Mesendoderm (in vitro differentiated cells): Measurements from ENCODE around the gene PLD3.

Experiments used
- DNase-seq: peaks from one replicate; pipeline ENCODE4 v3.0.0; 2013
- H2AK5ac ChIP-seq: 2 replicates; pipeline ENCODE4 v1.6.1; 2013; ENCODE audit warnings: low read length, inconsistent platforms
- H2BK120ac ChIP-seq: 2 replicates; pipeline ENCODE4 v1.6.1; 2013; ENCODE audit warnings: low read depth, mild to moderate bottlenecking, low read length, moderate library complexity, mixed read lengths
- H2BK15ac ChIP-seq: replicated peaks from 2 replicates; pipeline ENCODE4 v1.6.1; 2013; ENCODE audit warnings: low read depth, mild to moderate bottlenecking, moderate library complexity
- H2BK5ac ChIP-seq: 2 replicates; pipeline ENCODE4 v1.6.1; 2013; ENCODE audit warnings: low read length, inconsistent platforms
- H3K18ac ChIP-seq: 2 replicates; pipeline ENCODE4 v1.6.1; 2013; ENCODE audit warnings: mild to moderate bottlenecking, low read length, mixed read lengths
- H3K23ac ChIP-seq: one replicate; pipeline ENCODE4 v1.6.1; 2013; ENCODE audit warnings: low read length
- H3K27ac ChIP-seq: 2 replicates; pipeline ENCODE4 v1.5.1; 2013; ENCODE audit warnings: low read depth, mild to moderate bottlenecking, inconsistent platforms, low read length, moderate library complexity
- H3K27me3 ChIP-seq: 2 replicates; pipeline ENCODE4 v1.6.1; 2013; ENCODE audit warnings: low read length, control low read depth, mild to moderate bottlenecking, inconsistent platforms; ENCODE audit not compliant: insufficient read depth, poor library complexity
- H3K36me3 ChIP-seq: 2 replicates; pipeline ENCODE4 v1.6.1; 2013; ENCODE audit warnings: low read length, inconsistent platforms; ENCODE audit not compliant: control insufficient read depth, insufficient read depth
- H3K4ac ChIP-seq: one replicate; pipeline ENCODE4 v1.6.1; 2013; ENCODE audit warnings: low read depth, mild to moderate bottlenecking, low read length, moderate library complexity
- H3K4me1 ChIP-seq: 2 replicates; pipeline ENCODE4 v1.6.1; 2013; ENCODE audit warnings: low read depth, low read length, inconsistent platforms; ENCODE audit not compliant: control insufficient read depth
- H3K4me2 ChIP-seq: 2 replicates; pipeline ENCODE4 v1.6.1; 2013; ENCODE audit warnings: low read length
- H3K4me3 ChIP-seq: 2 replicates; pipeline ENCODE4 v1.5.1; 2013; ENCODE audit warnings: mild to moderate bottlenecking, low read length
- H3K56ac ChIP-seq: one replicate; pipeline ENCODE4 v1.6.1; 2013; ENCODE audit warnings: low read length
- H3K79me1 ChIP-seq: 2 replicates; pipeline ENCODE4 v1.6.1; 2013; ENCODE audit warnings: low read length, inconsistent platforms
- H3K79me2 ChIP-seq: 2 replicates; pipeline ENCODE4 v1.6.1; 2013; ENCODE audit warnings: mild to moderate bottlenecking, low read length; ENCODE audit not compliant: control insufficient read depth, insufficient read depth
- H3K9ac ChIP-seq: 2 replicates; pipeline ENCODE4 v1.6.1; 2013; ENCODE audit warnings: low read length, inconsistent platforms
- H4K5ac ChIP-seq: one replicate; pipeline ENCODE4 v1.6.1; 2013; ENCODE audit warnings: low read length
- H4K8ac ChIP-seq: one replicate; pipeline ENCODE4 v1.6.1; 2013; ENCODE audit warnings: low read depth, mild to moderate bottlenecking, control low read depth, low read length, moderate library complexity
- WGBS: extraction: QIAGEN DNeasy Blood & Tissue Kit; methylation state at CpG from one replicate; pipeline ENCODE4 v1.1.7; 2013; ENCODE audit warnings: low lambda C conversion rate, missing lambda C conversion rate; ENCODE audit not compliant: insufficient coverage; ENCODE audit errors: extremely low coverage; 5-methylcytosine and 5-hydroxymethylcytosine counted together

Gene PLD3

GRCh38 chr19:40420451-40420765, 71.9 kb downstream of the PLD3 start:
- no peak overlapping the region for H3K9ac ChIP-seq
- DNase-seq, result no peak
- H4K5ac ChIP-seq, result no peak overlapping the region
- WGBS, result no CpG with 5 or more reads among the region's 14 CpGs
- peaks cover 2% of the 10 kb centered on the region for H3K79me1 ChIP-seq
- H3K4me2 ChIP-seq, result no peak overlapping the region
- H3K36me3 ChIP-seq, result peaks cover 2% of the 10 kb centered on the region
- no peak overlapping the region for H3K56ac ChIP-seq
- H2BK15ac ChIP-seq, result no peak overlapping the region
- peak overlapping the region; percentile 52 for H3K18ac ChIP-seq
- H3K4ac ChIP-seq, result no peak overlapping the region
- no peaks in the 10 kb centered on the region for H3K79me2 ChIP-seq
- H3K23ac ChIP-seq, result no peak overlapping the region
- H3K4me3 ChIP-seq, result no peak overlapping the region
- peak overlapping the region; percentile 99 for H3K27ac ChIP-seq
- no peak overlapping the region for H4K8ac ChIP-seq
- no peak overlapping the region for H2BK5ac ChIP-seq
- no peaks in the 10 kb centered on the region for H3K27me3 ChIP-seq
- no peaks in the 10 kb centered on the region for H3K4me1 ChIP-seq
- no peak overlapping the region for H2BK120ac ChIP-seq
- H2AK5ac ChIP-seq, result no peak overlapping the region

GRCh38 chr19:40420766-40421765, 72.6 kb downstream of the PLD3 start:
- WGBS, result no CpG with 5 or more reads among the region's 56 CpGs
- H3K4me1 ChIP-seq, result no peaks in the 10 kb centered on the region
- H2AK5ac ChIP-seq, result no peak overlapping the region
- peak overlapping the region; percentile 94 for H3K9ac ChIP-seq
- H2BK15ac ChIP-seq, result no peak overlapping the region
- no peaks in the 10 kb centered on the region for H3K79me2 ChIP-seq
- H2BK5ac ChIP-seq, result peak overlapping the region; percentile 84
- H4K8ac ChIP-seq, result peak overlapping the region; percentile 28
- H3K36me3 ChIP-seq, result peaks cover 2% of the 10 kb centered on the region
- H3K79me1 ChIP-seq, result peaks cover 2% of the 10 kb centered on the region
- DNase-seq, result peak; percentile 93
- H3K27me3 ChIP-seq, result no peaks in the 10 kb centered on the region
- peak overlapping the region; percentile 74 for H3K4ac ChIP-seq
- H3K23ac ChIP-seq, result peak overlapping the region; percentile 80
- no peak overlapping the region for H2BK120ac ChIP-seq
- peak overlapping the region; percentile 94 for H3K56ac ChIP-seq
- H4K5ac ChIP-seq, result no peak overlapping the region
- H3K4me2 ChIP-seq, result peak overlapping the region; percentile 94
- H3K18ac ChIP-seq, result peak overlapping the region; percentile 52
- H3K4me3 ChIP-seq, result peak overlapping the region; percentile 58
- H3K27ac ChIP-seq, result peak overlapping the region; percentile 99

DNA sequence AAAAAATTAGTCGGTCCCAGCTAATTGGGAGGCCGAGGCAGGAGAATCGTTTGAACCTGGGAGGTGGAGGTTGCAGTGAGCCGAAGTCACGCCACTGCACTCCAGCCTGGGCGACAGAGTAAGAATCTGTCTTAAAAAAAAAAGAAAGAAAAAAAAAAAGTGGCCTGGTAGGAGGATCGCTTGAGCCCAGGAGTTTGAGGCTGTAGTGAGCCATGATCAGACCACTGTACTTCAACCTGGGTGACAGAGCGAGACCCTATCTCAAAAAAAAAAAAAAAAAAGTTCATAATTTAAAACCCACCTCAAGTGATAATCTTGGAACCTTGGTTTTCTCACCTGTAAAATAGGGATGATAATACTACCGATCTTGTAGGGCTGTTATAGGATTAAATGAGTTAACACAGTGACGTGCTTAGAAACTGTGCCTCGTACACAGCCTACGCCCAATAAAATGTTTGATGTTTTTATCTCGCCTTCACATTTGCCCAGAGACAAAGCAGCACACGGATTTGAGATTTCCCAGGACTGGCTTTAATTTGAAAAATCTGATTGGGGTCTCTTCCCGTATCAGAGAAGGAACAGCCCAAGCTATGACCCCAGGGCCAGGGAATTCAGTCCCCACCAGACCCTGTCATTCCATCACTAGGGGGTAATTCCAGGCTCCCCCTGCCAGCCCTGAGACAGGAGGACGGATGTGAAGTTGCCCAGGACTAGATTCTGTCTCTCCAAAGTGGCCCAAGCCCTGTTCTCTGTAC, 73.7 kb downstream of the PLD3 start:
- H2AK5ac ChIP-seq, result no peak overlapping the region
- no peak overlapping the region for H2BK15ac ChIP-seq
- no CpG with 5 or more reads among the region's 16 CpGs for WGBS
- H3K36me3 ChIP-seq, result peaks cover 2% of the 10 kb centered on the region
- no peaks in the 10 kb centered on the region for H3K79me2 ChIP-seq
- H3K4ac ChIP-seq, result no peak overlapping the region
- no peak overlapping the region for H2BK5ac ChIP-seq
- H3K27ac ChIP-seq, result no peak overlapping the region
- H3K79me1 ChIP-seq, result peaks cover 2% of the 10 kb centered on the region
- no peak overlapping the region for H3K18ac ChIP-seq
- no peak overlapping the region for H4K5ac ChIP-seq
- H3K56ac ChIP-seq, result no peak overlapping the region
- no peaks in the 10 kb centered on the region for H3K27me3 ChIP-seq
- no peak overlapping the region for H2BK120ac ChIP-seq
- no peak overlapping the region for H3K4me3 ChIP-seq
- no peak overlapping the region for H3K23ac ChIP-seq
- no peak overlapping the region for H3K9ac ChIP-seq
- no peak overlapping the region for H3K4me2 ChIP-seq
- H4K8ac ChIP-seq, result no peak overlapping the region
- no peaks in the 10 kb centered on the region for H3K4me1 ChIP-seq
- no peak for DNase-seq

DNA sequence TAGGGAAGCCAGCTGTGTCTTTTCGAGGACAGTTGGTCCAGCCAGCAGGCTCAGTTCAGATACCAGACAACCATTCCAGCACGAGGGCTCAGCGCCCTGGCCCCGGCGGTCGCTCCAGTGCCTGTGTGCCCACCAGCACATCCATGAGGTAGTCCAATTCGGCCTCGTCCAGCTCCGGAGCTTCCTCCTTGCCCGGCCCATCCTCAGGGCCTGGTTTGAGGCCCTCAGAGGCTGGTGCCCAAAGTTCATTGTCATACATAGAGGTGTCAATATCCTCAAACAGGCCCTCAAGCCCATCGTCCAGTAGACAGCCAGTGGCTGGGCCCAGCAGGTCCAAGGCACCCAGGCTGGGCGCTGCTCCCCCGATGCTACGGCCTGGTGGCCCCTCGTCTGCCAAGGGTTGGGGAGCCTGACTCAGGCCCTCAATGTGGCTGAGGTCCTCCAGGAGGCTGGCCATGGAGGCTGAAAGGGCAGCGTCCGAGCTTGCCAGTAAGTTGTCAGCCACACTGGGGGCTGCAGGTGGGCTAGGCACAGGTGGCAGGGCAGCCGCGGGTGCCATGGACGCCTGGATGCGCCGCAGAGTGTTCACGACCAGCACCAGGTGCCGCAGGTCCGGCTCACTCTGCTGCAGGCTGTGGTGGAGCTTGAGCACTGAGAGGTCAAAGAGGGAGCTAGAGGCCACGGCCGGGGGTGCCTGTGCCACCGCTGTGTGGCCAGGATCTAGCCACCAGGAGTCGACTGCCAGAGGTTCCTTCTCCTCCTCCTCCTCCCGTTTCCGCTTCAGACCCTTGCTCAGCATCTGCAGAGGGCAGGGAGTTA, 74.5 kb downstream of the PLD3 start:
- H3K23ac ChIP-seq, result no peak overlapping the region
- no peak overlapping the region for H2BK5ac ChIP-seq
- DNase-seq, result no peak
- H3K4me1 ChIP-seq, result no peaks in the 10 kb centered on the region
- no peak overlapping the region for H2BK15ac ChIP-seq
- H4K8ac ChIP-seq, result no peak overlapping the region
- no peak overlapping the region for H3K4me3 ChIP-seq
- no peaks in the 10 kb centered on the region for H3K79me2 ChIP-seq
- no peak overlapping the region for H3K18ac ChIP-seq
- peaks cover 2% of the 10 kb centered on the region for H3K79me1 ChIP-seq
- H3K9ac ChIP-seq, result no peak overlapping the region
- no peak overlapping the region for H3K56ac ChIP-seq
- peaks cover 2% of the 10 kb centered on the region for H3K36me3 ChIP-seq
- H2AK5ac ChIP-seq, result no peak overlapping the region
- H2BK120ac ChIP-seq, result no peak overlapping the region
- no peak overlapping the region for H3K4ac ChIP-seq
- WGBS, result no CpG with 5 or more reads among the region's 31 CpGs
- H4K5ac ChIP-seq, result no peak overlapping the region
- H3K27ac ChIP-seq, result no peak overlapping the region
- no peak overlapping the region for H3K4me2 ChIP-seq
- H3K27me3 ChIP-seq, result no peaks in the 10 kb centered on the region

DNA sequence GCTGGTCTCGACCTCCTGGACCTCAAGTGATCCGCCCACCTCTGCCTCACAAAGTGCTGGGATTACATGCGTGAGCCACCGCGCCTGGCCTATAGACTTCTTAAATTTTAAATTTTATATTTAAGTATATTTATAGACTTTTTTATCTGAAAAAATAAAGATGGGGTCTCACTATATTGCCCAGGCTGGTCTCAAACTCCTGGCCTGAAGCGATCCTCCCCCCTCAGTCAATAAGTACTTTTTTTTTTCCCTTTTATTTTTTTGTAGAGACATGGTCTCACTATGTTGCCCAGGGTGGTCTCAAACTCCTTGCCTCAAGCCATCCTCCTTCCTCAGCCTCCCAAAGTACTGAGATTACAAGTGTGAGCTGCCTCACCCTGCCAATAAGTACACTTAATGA, 75.4 kb downstream of the PLD3 start:
- H2BK5ac ChIP-seq, result no peak overlapping the region
- H4K8ac ChIP-seq, result no peak overlapping the region
- no peak overlapping the region for H4K5ac ChIP-seq
- H3K27me3 ChIP-seq, result no peaks in the 10 kb centered on the region
- no peak overlapping the region for H2BK15ac ChIP-seq
- H3K4me3 ChIP-seq, result no peak overlapping the region
- H3K18ac ChIP-seq, result no peak overlapping the region
- H3K27ac ChIP-seq, result no peak overlapping the region
- H2BK120ac ChIP-seq, result no peak overlapping the region
- no CpG with 5 or more reads among the region's 6 CpGs for WGBS
- no peak overlapping the region for H2AK5ac ChIP-seq
- no peak for DNase-seq
- peak overlapping the region; percentile 49 for H3K56ac ChIP-seq
- H3K4ac ChIP-seq, result no peak overlapping the region
- no peak overlapping the region for H3K4me2 ChIP-seq
- no peak overlapping the region for H3K23ac ChIP-seq
- H3K4me1 ChIP-seq, result no peaks in the 10 kb centered on the region
- no peak overlapping the region for H3K9ac ChIP-seq
- peaks cover 2% of the 10 kb centered on the region for H3K79me1 ChIP-seq
- H3K79me2 ChIP-seq, result no peaks in the 10 kb centered on the region
- H3K36me3 ChIP-seq, result peaks cover 2% of the 10 kb centered on the region
